ENCODE measurements around the gene CENPX. TPM values are rescaled to one million over a fixed set of nuclear protein-coding genes. Genes with fewer than 3 reads are reported as not detected.
A peak's percentile ranks its signal among the peaks of the same experiment; 100 is the strongest.

Gene CENPX
- total and polyA plus RNA-seq, 2 of the 13 experiments (the other 11 are each of a cell fraction or from before 2014, with no cell fraction given), result 92.7 to 170 TPM

DNA sequence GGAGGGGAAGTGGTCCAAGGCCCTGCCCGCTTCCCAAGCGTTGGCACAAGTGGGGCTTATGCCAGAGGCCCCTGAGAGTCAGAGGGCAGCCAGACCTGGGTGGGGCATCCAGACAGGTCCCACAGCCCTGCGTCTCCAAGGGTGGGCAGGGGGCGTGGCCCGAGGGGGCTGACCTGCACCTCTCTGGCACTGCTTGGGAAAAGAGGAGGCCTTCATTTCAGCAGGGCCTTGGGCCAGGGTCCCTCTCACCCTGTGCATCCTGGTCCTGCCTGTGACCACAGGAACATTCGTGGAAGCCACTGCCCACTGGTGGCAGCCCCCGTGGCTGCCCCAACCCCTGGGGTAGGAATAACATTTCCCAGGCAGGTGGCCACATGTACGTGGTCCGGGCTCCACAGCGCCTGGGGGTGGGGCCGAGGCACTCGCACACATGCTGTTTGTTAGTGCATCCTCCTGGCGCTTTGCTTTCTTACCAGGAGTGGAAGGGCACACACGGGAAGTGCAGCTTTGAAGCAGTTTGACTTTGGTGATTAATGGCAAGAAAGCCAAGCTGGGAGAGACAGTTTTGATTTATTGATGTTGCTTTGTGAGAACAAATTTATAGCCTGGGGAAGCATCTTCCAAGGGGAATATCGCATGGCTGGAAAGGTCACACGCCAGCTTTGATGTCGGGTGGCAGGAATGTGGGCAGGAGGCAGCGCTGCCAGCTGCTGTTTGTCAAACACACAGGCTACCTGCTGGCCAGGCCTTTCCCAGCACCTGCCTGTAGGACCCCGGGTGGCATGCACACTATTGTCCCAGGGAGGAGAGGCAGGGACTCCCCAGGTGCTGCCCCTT, 4.3 kb downstream of the CENPX start (continued):
- TF ChIP-seq, protein P1, sequence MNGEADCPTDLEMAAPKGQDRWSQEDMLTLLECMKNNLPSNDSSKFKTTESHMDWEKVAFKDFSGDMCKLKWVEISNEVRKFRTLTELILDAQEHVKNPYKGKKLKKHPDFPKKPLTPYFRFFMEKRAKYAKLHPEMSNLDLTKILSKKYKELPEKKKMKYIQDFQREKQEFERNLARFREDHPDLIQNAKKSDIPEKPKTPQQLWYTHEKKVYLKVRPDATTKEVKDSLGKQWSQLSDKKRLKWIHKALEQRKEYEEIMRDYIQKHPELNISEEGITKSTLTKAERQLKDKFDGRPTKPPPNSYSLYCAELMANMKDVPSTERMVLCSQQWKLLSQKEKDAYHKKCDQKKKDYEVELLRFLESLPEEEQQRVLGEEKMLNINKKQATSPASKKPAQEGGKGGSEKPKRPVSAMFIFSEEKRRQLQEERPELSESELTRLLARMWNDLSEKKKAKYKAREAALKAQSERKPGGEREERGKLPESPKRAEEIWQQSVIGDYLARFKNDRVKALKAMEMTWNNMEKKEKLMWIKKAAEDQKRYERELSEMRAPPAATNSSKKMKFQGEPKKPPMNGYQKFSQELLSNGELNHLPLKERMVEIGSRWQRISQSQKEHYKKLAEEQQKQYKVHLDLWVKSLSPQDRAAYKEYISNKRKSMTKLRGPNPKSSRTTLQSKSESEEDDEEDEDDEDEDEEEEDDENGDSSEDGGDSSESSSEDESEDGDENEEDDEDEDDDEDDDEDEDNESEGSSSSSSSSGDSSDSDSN (CRISPR knock-in tag; IDR thresholded peaks at IDR 0.05), result no peak
- TF ChIP-seq ZNF747 (CRISPR knock-in tag; IDR thresholded peaks at IDR 0.05; ENCODE audit: borderline replicate concordance) (no peak; the same call in 1 of the 2 replicates), PAF1 (CRISPR knock-in tag; IDR thresholded peaks at IDR 0.05) (peak; percentile 83), CREB3 (CRISPR knock-in tag; IDR thresholded peaks at IDR 0.05) (no peak), ZNF83 (CRISPR knock-in tag; IDR thresholded peaks at IDR 0.05; ENCODE audit: borderline replicate concordance) (no peak), JDP2 (CRISPR knock-in tag; IDR thresholded peaks at IDR 0.05; ENCODE audit: borderline replicate concordance) (no peak), RFX5 (IDR thresholded peaks at IDR 0.05; ENCODE audit: low read depth, low read length) (no peak), ZNF251 (CRISPR knock-in tag; IDR thresholded peaks at IDR 0.05) (no peak), MBNL3 (CRISPR knock-in tag; conservative IDR thresholded peaks at IDR 0.05) (no peak), ZFY (CRISPR knock-in tag; IDR thresholded peaks at IDR 0.05) (no peak), ZNF550 (CRISPR knock-in tag; IDR thresholded peaks at IDR 0.05; ENCODE audit: borderline replicate concordance) (no peak), SAP130 (CRISPR knock-in tag; IDR thresholded peaks at IDR 0.05; ENCODE audit: low read depth) (0 out of 2 replicates have a peak, but pooled peaks have one; percentile 10), CAMTA2 (CRISPR knock-in tag; IDR thresholded peaks at IDR 0.05; ENCODE audit: borderline replicate concordance) (no peak), ZSCAN30 (CRISPR knock-in tag; IDR thresholded peaks at IDR 0.05) (no peak), MEIS1 (CRISPR knock-in tag; IDR thresholded peaks at IDR 0.05; ENCODE audit: borderline replicate concordance) (no peak), RBM39 (IDR thresholded peaks at IDR 0.05; ENCODE audit: low read depth, low read length, poor library complexity, severe bottlenecking) (peak; percentile 73), ZNF552 (CRISPR knock-in tag; IDR thresholded peaks at IDR 0.05; ENCODE audit: borderline replicate concordance) (no peak)
- TF ChIP-seq, protein P2, sequence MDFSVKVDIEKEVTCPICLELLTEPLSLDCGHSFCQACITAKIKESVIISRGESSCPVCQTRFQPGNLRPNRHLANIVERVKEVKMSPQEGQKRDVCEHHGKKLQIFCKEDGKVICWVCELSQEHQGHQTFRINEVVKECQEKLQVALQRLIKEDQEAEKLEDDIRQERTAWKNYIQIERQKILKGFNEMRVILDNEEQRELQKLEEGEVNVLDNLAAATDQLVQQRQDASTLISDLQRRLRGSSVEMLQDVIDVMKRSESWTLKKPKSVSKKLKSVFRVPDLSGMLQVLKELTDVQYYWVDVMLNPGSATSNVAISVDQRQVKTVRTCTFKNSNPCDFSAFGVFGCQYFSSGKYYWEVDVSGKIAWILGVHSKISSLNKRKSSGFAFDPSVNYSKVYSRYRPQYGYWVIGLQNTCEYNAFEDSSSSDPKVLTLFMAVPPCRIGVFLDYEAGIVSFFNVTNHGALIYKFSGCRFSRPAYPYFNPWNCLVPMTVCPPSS (IDR thresholded peaks at IDR 0.05), result no peak
- TF ChIP-seq, protein P3, sequence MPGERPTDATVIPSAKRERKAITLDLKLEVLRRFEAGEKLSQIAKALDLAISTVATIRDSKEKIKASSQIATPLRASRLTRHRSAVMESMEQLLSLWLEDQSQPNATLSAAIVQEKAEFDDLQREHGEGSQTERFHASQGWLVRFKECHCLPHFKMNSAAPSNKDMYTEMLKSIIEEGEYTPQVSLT (CRISPR knock-in tag; IDR thresholded peaks at IDR 0.05; ENCODE audit: borderline replicate concordance, low read depth), result no peak
- TF ChIP-seq, protein P4, sequence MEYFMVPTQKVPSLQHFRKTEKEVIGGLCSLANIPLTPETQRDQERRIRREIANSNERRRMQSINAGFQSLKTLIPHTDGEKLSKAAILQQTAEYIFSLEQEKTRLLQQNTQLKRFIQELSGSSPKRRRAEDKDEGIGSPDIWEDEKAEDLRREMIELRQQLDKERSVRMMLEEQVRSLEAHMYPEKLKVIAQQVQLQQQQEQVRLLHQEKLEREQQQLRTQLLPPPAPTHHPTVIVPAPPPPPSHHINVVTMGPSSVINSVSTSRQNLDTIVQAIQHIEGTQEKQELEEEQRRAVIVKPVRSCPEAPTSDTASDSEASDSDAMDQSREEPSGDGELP (IDR thresholded peaks at IDR 0.05; ENCODE audit: borderline replicate concordance, low read depth), result no peak

Measured in HepG2 (cell line).